AG09319 (cell line): ENCODE data around the gene E2F4.
A peak's percentile ranks its signal among the peaks of the same experiment; 100 is the strongest.

Experiments
- DNase-seq: peaks from one replicate; pipeline ENCODE4 v3.0.0-alpha.2; 2010; ENCODE audit warnings: low read depth; ENCODE audit errors: extremely low read depth
- CTCF ChIP-seq: IDR thresholded peaks from 2 replicates; pipeline ENCODE4 v1.5.1; 2011; ENCODE audit warnings: low read depth, mild to moderate bottlenecking, inconsistent platforms, low read length, moderate library complexity

E2F4 gene

GRCh38 chr16:67184995-67185650 is 6.8 kb upstream of the E2F4 start:
- DNase-seq = peak; percentile 76
- TF ChIP-seq CTCF = peak; percentile 85

- no peak for DNase-seq
- TF ChIP-seq CTCF = no peak
These were observed 6.3 kb upstream of the E2F4 start for GRCh38 chr16:67185651-67186134.

- DNase-seq = no peak
- TF ChIP-seq CTCF = no peak
These were observed 5.4 kb upstream of the E2F4 start for GRCh38 chr16:67186550-67186950.

- TF ChIP-seq CTCF = no peak
- DNase-seq = no peak
These were observed 4.6 kb upstream of the E2F4 start for GRCh38 chr16:67187175-67187890.

- DNase-seq = no peak
- no peak for TF ChIP-seq CTCF
These were observed 3.6 kb upstream of the E2F4 start for GRCh38 chr16:67188323-67188722.

- no peak for TF ChIP-seq CTCF
- no peak for DNase-seq
These were observed 3.2 kb upstream of the E2F4 start for GRCh38 chr16:67188798-67189197.

- no peak for DNase-seq
- no peak for TF ChIP-seq CTCF
These were observed 1.9 kb upstream of the E2F4 start, which contains the start of gene EXOC3L1 for GRCh38 chr16:67190041-67190440. TSS of gene EXOC3L1 (minus strand) at chr16:67190136. CDS start at chr16:67189676, 460 bp downstream.
